Retinal pigment epithelial cell (primary cell): ENCODE data around the gene DDX23.

Experiments used
- DNase-seq: peaks from one replicate; pipeline ENCODE4 v3.0.0-alpha.2; 2010; ENCODE audit warnings: low read depth
- H3K4me3 ChIP-seq: 2 replicates; pipeline ENCODE4 v1.5.1; 2011; ENCODE audit warnings: mild to moderate bottlenecking, low read length, control low read depth, moderate library complexity
- CTCF ChIP-seq: conservative IDR thresholded peaks from 2 replicates; pipeline ENCODE4 v1.5.1; 2011; ENCODE audit warnings: low read depth, low read length, control low read depth, inconsistent platforms

The DDX23 gene

GRCh38 chr12:48783432-48783831 lies 68.5 kb downstream of the DDX23 start:
- DNase-seq = no peak
- no peak overlapping the region for H3K4me3 ChIP-seq
- no peak for TF ChIP-seq CTCF

GRCh38 chr12:48782457-48783395 lies 69.2 kb downstream of the DDX23 start:
- no peak for DNase-seq
- H3K4me3 ChIP-seq = no peak overlapping the region
- TF ChIP-seq CTCF = no peak

- H3K4me3 ChIP-seq = no peak overlapping the region
- DNase-seq = no peak
- no peak for TF ChIP-seq CTCF
Measured at GRCh38 chr12:48781750-48782456, 70.1 kb downstream of the DDX23 start.

- H3K4me3 ChIP-seq = no peak overlapping the region
- DNase-seq = no peak
- no peak for TF ChIP-seq CTCF
Measured at GRCh38 chr12:48780381-48781025, 71.5 kb downstream of the DDX23 start.

- TF ChIP-seq CTCF = no peak
- DNase-seq = no peak
- no peak overlapping the region for H3K4me3 ChIP-seq
Measured at GRCh38 chr12:48779869-48780268, 72.1 kb downstream of the DDX23 start.
